K562 (cell line): ENCODE measurements around the gene POLR2J. TPM values are rescaled to one million over a fixed set of nuclear protein-coding genes. Genes with fewer than 3 reads are reported as not detected.

ENCODE experiments used
- CBX3 ChIP-seq, 2 experiments: IDR thresholded peaks; 1 replicate in 1 of 2; 2 replicates in 1 of 2; pipeline ENCODE4 v1.6.1; 2012; ENCODE audit warnings: inconsistent platforms in 2 of 2, low read length in 2 of 2, borderline replicate concordance in 1 of 2, control low read depth in 1 of 2
- FOXJ2 ChIP-seq: fragments of 200-800 bp; sonication (Bioruptor generic); IDR thresholded peaks from 2 replicates; pipeline ENCODE4 v1.6.1; 2016; ENCODE audit warnings: missing genetic modification characterization, missing compliant biosample characterization
- KAT7 ChIP-seq: sonication (generic); formaldehyde crosslinking; IDR thresholded peaks from 2 replicates; pipeline ENCODE4 v1.8.0; 2022; ENCODE audit warnings: missing genetic modification reagents, mild to moderate bottlenecking, borderline replicate concordance
- RFX5 ChIP-seq: IDR thresholded peaks from 2 replicates; pipeline ENCODE4 v1.6.1; 2011; ENCODE audit warnings: low read depth, mild to moderate bottlenecking, improper control_type of control experiment, low read length
- SNRNP70 ChIP-seq: fragments of 200-400 bp; formaldehyde crosslinking; optimal IDR thresholded peaks from 2 replicates; pipeline ENCODE3; 2017; ENCODE audit warnings: low read depth, low read length
- SOX6 ChIP-seq: fragments of 450-650 bp; IDR thresholded peaks from 2 replicates; pipeline ENCODE4 v1.6.1; 2014; ENCODE audit warnings: mild to moderate bottlenecking
- SRF ChIP-seq, 2 experiments: fragments of 250-450, 450-650 bp in 1 of 2; sonication (Bioruptor Pico) in 1 of 2; sonication (generic) in 1 of 2; formaldehyde crosslinking; IDR thresholded peaks; 2 replicates each; pipeline versions ENCODE4 v1.5.0 to v1.5.1; 2020 to 2022; ENCODE audit warnings: mild to moderate bottlenecking in 1 of 2, missing genetic modification reagents in 1 of 2
- TAL1 ChIP-seq: fragments of 450-650 bp; IDR thresholded peaks from 2 replicates; pipeline ENCODE4 v1.6.1; 2016; ENCODE audit warnings: mild to moderate bottlenecking
- TCF7L2 ChIP-seq: fragments of 150-350 bp; IDR thresholded peaks from 2 replicates; pipeline ENCODE4 v1.6.1; 2016; ENCODE audit warnings: low read depth, mild to moderate bottlenecking, low read length, moderate library complexity
- ZNF561 ChIP-seq: fragments of 450-650 bp; formaldehyde crosslinking; conservative IDR thresholded peaks from 2 replicates; pipeline ENCODE4 v1.4.0; 2020; ENCODE audit warnings: mild to moderate bottlenecking, moderate library complexity
- polyA plus RNA-seq, 8 experiments: library from polyadenylated mRNA; depleted of rRNA in 4 of 8; stranded (reverse) in 5 of 8; unstranded in 3 of 8; fragments of >200 nt; fragmentation: Nextera tagmentation in 2 of 8; fragmentation: Illumina TruSeq in 1 of 8; extraction: Ambion mirVana in 2 of 8; extraction: Trizol in 1 of 8; gene quantifications; 2 replicates each; pipeline versions ENCODE4 v1.2.1 to v1.2.3, GENCODE V29; 2011 to 2014; ENCODE audit warnings: inconsistent platforms in 1 of 8, missing spikeins in 1 of 8
- total RNA-seq, 7 experiments: library from RNA; depleted of rRNA in 6 of 7; stranded (reverse); fragments of >200 nt in 6 of 7; fragmentation: Illumina TruSeq in 2 of 7; extraction: Trizol in 2 of 7; gene quantifications; 2 replicates each; pipeline versions ENCODE4 v1.2.1 to v1.2.3, GENCODE V29; 2011 to 2021; ENCODE audit warnings: low replicate concordance in 1 of 7
- TF ChIP-seq, protein P1 (sequence below): fragments of 250-450 bp; sonication (Bioruptor Pico); IDR thresholded peaks from 2 replicates; pipeline ENCODE4 v1.4.0; 2020
- TF ChIP-seq, protein P2 (sequence below), 2 experiments: fragments of 450-650 bp in 1 of 2; IDR thresholded peaks; 2 replicates each; pipeline ENCODE4 v1.6.1; 2011 to 2017; ENCODE audit warnings: low read depth in 2 of 2, antibody characterized with exemption in 1 of 2, borderline replicate concordance in 1 of 2, low read length in 1 of 2, mild to moderate bottlenecking in 1 of 2, mixed read lengths in 1 of 2; ENCODE audit not compliant: control insufficient read depth in 1 of 2

Gene POLR2J
- total and polyA plus RNA-seq, 9 of the 15 experiments (the other 6 are each of a cell fraction or from before 2014, with no cell fraction given), result 32.3 to 220 (median 113) TPM

DNA sequence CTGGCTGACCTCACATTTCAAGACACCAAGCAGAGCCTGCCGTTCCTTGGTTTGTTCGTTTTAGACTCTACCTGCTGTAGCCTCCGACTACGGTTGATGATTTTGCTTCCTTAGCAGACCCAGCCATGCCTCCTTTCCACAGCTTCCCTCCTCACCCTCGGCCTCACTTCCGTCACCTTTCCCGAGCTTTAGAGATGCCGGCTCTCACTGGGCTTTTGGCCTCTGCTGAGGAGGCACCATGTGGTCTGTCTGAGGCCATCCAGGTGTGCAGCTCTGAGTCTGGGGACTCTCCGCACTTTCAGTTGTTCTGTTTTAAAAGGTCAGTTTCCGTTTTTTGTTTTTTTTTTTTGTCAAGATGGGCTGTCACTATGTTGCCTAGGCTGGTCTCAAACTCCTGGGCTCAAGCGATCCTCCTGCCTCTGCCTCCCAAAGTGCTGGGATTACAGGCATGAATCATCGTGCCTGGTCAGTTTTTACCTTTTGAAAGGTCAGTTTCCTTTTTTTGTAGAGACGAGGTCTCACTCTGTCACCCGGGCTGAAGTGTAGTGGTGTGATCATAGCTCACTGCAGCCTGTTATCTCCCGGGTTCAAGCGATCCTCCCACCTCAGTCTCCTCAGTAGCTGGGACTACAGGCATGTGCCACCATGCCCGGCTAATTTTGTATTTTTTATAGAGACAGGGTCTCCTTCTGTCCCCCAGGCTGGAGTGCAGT lies 33.6 kb downstream of the POLR2J start (continued):
- TF ChIP-seq SOX6 (no peak), FOXJ2 (tag) (no peak), SRF (CRISPR knock-in tag; IDR thresholded peaks at IDR 0.05) (no peak), RFX5 (no peak), ZNF561 (no peak), TAL1 (0 out of 2 replicates have a peak, but pooled peaks have one; percentile 27), KAT7 (CRISPR knock-in tag) (no peak), SNRNP70 (no peak), TCF7L2 (no peak), CBX3 (IDR thresholded peaks at IDR 0.05; ENCODE audit: borderline replicate concordance in 1 of 2, low read length in 2 of 2) (no peak)
- TF ChIP-seq, protein P1, sequence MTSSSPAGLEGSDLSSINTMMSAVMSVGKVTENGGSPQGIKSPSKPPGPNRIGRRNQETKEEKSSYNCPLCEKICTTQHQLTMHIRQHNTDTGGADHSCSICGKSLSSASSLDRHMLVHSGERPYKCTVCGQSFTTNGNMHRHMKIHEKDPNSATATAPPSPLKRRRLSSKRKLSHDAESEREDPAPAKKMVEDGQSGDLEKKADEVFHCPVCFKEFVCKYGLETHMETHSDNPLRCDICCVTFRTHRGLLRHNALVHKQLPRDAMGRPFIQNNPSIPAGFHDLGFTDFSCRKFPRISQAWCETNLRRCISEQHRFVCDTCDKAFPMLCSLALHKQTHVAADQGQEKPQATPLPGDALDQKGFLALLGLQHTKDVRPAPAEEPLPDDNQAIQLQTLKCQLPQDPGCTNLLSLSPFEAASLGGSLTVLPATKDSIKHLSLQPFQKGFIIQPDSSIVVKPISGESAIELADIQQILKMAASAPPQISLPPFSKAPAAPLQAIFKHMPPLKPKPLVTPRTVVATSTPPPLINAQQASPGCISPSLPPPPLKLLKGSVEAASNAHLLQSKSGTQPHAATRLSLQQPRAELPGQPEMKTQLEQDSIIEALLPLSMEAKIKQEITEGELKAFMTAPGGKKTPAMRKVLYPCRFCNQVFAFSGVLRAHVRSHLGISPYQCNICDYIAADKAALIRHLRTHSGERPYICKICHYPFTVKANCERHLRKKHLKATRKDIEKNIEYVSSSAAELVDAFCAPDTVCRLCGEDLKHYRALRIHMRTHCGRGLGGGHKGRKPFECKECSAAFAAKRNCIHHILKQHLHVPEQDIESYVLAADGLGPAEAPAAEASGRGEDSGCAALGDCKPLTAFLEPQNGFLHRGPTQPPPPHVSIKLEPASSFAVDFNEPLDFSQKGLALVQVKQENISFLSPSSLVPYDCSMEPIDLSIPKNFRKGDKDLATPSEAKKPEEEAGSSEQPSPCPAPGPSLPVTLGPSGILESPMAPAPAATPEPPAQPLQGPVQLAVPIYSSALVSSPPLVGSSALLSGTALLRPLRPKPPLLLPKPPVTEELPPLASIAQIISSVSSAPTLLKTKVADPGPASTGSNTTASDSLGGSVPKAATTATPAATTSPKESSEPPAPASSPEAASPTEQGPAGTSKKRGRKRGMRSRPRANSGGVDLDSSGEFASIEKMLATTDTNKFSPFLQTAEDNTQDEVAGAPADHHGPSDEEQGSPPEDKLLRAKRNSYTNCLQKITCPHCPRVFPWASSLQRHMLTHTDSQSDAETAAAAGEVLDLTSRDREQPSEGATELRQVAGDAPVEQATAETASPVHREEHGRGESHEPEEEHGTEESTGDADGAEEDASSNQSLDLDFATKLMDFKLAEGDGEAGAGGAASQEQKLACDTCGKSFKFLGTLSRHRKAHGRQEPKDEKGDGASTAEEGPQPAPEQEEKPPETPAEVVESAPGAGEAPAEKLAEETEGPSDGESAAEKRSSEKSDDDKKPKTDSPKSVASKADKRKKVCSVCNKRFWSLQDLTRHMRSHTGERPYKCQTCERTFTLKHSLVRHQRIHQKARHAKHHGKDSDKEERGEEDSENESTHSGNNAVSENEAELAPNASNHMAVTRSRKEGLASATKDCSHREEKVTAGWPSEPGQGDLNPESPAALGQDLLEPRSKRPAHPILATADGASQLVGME, result no peak
- TF ChIP-seq, protein P2, sequence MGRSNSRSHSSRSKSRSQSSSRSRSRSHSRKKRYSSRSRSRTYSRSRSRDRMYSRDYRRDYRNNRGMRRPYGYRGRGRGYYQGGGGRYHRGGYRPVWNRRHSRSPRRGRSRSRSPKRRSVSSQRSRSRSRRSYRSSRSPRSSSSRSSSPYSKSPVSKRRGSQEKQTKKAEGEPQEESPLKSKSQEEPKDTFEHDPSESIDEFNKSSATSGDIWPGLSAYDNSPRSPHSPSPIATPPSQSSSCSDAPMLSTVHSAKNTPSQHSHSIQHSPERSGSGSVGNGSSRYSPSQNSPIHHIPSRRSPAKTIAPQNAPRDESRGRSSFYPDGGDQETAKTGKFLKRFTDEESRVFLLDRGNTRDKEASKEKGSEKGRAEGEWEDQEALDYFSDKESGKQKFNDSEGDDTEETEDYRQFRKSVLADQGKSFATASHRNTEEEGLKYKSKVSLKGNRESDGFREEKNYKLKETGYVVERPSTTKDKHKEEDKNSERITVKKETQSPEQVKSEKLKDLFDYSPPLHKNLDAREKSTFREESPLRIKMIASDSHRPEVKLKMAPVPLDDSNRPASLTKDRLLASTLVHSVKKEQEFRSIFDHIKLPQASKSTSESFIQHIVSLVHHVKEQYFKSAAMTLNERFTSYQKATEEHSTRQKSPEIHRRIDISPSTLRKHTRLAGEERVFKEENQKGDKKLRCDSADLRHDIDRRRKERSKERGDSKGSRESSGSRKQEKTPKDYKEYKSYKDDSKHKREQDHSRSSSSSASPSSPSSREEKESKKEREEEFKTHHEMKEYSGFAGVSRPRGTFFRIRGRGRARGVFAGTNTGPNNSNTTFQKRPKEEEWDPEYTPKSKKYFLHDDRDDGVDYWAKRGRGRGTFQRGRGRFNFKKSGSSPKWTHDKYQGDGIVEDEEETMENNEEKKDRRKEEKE (IDR thresholded peaks at IDR 0.05; ENCODE audit: borderline replicate concordance in 1 of 2, control insufficient read depth in 1 of 2, low read depth in 2 of 2, low read length in 1 of 2), result no peak
